Choroid plexus epithelial cell (primary cell): ENCODE data around the gene POLR3GL.
A peak's percentile ranks its signal among the peaks of the same experiment; 100 is the strongest.

Experiments
- DNase-seq: peaks from one replicate; pipeline ENCODE4 v3.0.0-alpha.2; 2010; ENCODE audit warnings: low read depth
- H3K4me3 ChIP-seq: 2 replicates; pipeline ENCODE4 v1.5.1; 2011; ENCODE audit warnings: low read depth, mild to moderate bottlenecking, control low read depth, low read length, moderate library complexity
- CTCF ChIP-seq: conservative IDR thresholded peaks from 2 replicates; pipeline ENCODE4 v1.5.1; 2011; ENCODE audit warnings: low read depth, mild to moderate bottlenecking, control low read depth, inconsistent platforms, low read length, moderate library complexity

The POLR3GL gene

GRCh38 chr1:145958734-145959133 is 5.8 kb upstream of the POLR3GL start:
- no peak for TF ChIP-seq CTCF
- no peak overlapping the region for H3K4me3 ChIP-seq
- no peak for DNase-seq

DNA sequence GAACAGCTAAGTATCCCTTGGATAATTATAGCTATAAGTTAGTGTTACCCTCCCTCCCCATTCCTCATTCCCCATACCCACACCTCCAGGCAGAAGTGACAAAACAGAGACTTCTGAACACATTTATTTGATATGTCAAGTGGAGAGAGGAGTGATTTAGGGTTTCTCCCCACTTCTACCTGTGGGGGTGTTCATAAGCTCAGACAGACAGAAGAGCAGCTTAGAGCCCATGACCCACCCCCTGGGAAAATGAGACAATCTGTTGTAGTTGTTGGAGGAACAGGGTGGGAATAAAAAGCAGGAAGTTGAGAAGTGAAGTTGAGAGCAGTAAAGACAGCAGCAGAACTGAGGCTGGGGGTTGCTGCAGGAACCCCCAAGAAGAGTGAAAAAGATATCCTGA is 5.2 kb upstream of the POLR3GL start:
- no peak overlapping the region for H3K4me3 ChIP-seq
- no peak for TF ChIP-seq CTCF
- no peak for DNase-seq

GRCh38 chr1:145959957-145960467 is 4.5 kb upstream of the POLR3GL start:
- no peak for TF ChIP-seq CTCF
- no peak for DNase-seq
- H3K4me3 ChIP-seq = peak overlapping the region; percentile 74

GRCh38 chr1:145960468-145961108 is 3.9 kb upstream of the POLR3GL start:
- H3K4me3 ChIP-seq = peak overlapping the region; percentile 74
- DNase-seq = peak; percentile 63
- TF ChIP-seq CTCF = peak; percentile 23

DNA sequence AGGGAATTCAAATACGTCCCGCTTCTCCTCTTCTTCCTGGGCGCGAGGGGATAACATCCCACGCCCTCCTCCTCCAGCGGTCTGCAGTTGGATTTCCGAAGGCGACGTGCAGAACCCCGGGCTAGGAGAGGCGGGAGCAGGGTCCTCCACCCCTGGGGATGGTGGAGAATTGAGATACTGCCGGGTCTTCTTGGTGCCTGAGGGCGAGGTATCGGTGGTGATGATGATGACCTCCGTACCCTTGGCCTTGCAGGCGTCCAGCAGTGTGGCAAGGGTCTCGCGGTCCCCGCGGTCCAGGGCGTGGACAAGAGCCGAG is 3.4 kb upstream of the POLR3GL start:
- DNase-seq = no peak
- peak overlapping the region; percentile 74 for H3K4me3 ChIP-seq
- TF ChIP-seq CTCF = no peak

DNA sequence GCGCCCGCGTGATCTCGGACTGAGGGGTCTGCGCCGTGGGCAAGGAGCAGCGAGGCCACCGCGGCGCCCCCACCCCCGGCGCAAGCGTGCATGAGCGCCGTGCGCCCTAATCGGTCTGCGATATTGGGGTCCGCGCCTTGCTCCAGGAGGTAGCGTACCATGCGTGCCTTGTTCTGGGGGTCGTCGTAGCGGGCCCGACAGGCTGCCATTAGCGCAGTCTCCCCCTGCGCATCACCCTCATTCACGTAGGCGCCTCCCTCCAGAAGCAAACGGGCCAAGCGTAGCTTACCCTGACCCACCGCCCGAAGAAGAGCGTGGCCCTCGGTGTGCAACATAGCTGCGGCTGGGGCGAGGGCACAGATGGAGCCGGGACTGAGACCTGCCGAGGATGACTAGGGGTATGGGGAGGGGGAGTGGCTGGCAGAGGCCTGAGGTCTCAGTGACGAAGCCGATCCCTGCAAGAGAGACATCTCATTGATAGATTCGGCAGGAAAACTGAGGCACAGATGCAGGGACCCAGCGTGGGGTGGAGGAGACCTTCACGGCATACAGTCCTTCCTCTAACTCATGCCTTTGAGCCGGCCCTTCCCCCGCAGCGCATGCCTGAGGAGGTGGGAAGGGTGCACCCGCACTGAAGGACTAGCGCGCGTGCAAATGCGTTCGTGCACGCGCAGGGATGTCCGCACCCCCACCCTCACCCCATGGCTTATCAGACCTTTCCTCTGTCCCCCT is 2.9 kb upstream of the POLR3GL start:
- no peak for TF ChIP-seq CTCF
- DNase-seq = peak; percentile 35
- peak overlapping the region; percentile 74 for H3K4me3 ChIP-seq
